A204.1 (cell line): Measurements from ENCODE around the gene ABCA2.

ENCODE experiments used
- FAIRE-seq: peaks from 2 replicates; lab custom pipeline; 2012; peaks lifted over from hg19 to GRCh38; lab: Jason Lieb, UNC

The ABCA2 gene

GRCh38 chr9:136977649-136978072, 50.4 kb downstream of the ABCA2 start:
- no peak for FAIRE-seq

- no peak for FAIRE-seq
Observed at GRCh38 chr9:136977223-136977622, 50.8 kb downstream of the ABCA2 start, which contains the start of gene PTGDS. Gene PTGDS, plus strand, starts transcription at chr9:136977504. Its CDS starts 75 bp downstream, at chr9:136977579.

GRCh38 chr9:136975644-136976043, 52.4 kb downstream of the ABCA2 start:
- FAIRE-seq = no peak

- FAIRE-seq = no peak
Observed at GRCh38 chr9:136974817-136975535, 53.1 kb downstream of the ABCA2 start.

- no peak for FAIRE-seq
Observed at GRCh38 chr9:136973618-136974617, 54.1 kb downstream of the ABCA2 start.

- FAIRE-seq = no peak
Observed at GRCh38 chr9:136972743-136973142, 55.3 kb downstream of the ABCA2 start.

- FAIRE-seq = no peak
Observed at GRCh38 chr9:136972335-136972734, 55.7 kb downstream of the ABCA2 start.

- FAIRE-seq = no peak
Observed at GRCh38 chr9:136971746-136972145, 56.3 kb downstream of the ABCA2 start.

- FAIRE-seq = no peak
Observed at GRCh38 chr9:136970361-136970760, 57.7 kb downstream of the ABCA2 start.

- no peak for FAIRE-seq
Observed at GRCh38 chr9:136969774-136970173, 58.3 kb downstream of the ABCA2 start.

- no peak for FAIRE-seq
Observed at GRCh38 chr9:136969150-136969549, 58.9 kb downstream of the ABCA2 start.

- FAIRE-seq = no peak
Observed at GRCh38 chr9:136968333-136969127, 59.5 kb downstream of the ABCA2 start.

GRCh38 chr9:136965771-136966484, 62.1 kb downstream of the ABCA2 start:
- no peak for FAIRE-seq

- no peak for FAIRE-seq
Observed at GRCh38 chr9:136964833-136965422, 63.1 kb downstream of the ABCA2 start.

- no peak for FAIRE-seq
Observed at GRCh38 chr9:136964171-136964689, 63.8 kb downstream of the ABCA2 start.

GRCh38 chr9:136963751-136964150, 64.3 kb downstream of the ABCA2 start:
- FAIRE-seq = no peak

- no peak for FAIRE-seq
Observed at GRCh38 chr9:136963341-136963740, 64.7 kb downstream of the ABCA2 start.

- FAIRE-seq = no peak
Observed at GRCh38 chr9:136962701-136963248, 65.3 kb downstream of the ABCA2 start.

GRCh38 chr9:136962163-136962562, 65.9 kb downstream of the ABCA2 start:
- no peak for FAIRE-seq

GRCh38 chr9:136961279-136962065, 66.6 kb downstream of the ABCA2 start:
- no peak for FAIRE-seq
